Left ventricle myocardium superior (tissue), 1 donor: ENCODE measurements around the gene FHIT. TPM values are rescaled to one million over a fixed set of nuclear protein-coding genes. Genes with fewer than 3 reads are reported as not detected.

Experiments
- ATAC-seq: fragments of 200-7000 bp; cut with Tn5 transposase; one replicate; pipeline ENCODE4 v1.9.1; 2020; ENCODE audit warnings: mild to moderate bottlenecking, moderate library complexity
- DNase-seq: peaks from one replicate; pipeline ENCODE4 v3.0.0-alpha.2; 2020
- intact Hi-C: fragments of 100-400 bp; cut with micrococcal nuclease; formaldehyde crosslinking; loops from one replicate; pipeline ENCODE4 v1.11.0; 2022
- total RNA-seq: library from RNA; stranded (reverse); fragmentation: NEBNext Ultra II Directional; extraction: Animal tissue kit (Norgen Biotek cat#: 25700); gene quantifications from one replicate; pipeline ENCODE4 v1.2.1, GENCODE V29; 2021
- donor health status: DM: no; HTN: yes; CAD: no; lungs with severe emphysema.

Gene FHIT
- total RNA-seq, 1 donor from 2014 or later: 18.2 TPM

GRCh38 chr3:60274646-60275045 is 976.6 kb downstream of the FHIT start:
- ATAC-seq (no peak), DNase-seq (no peak)
- intact Hi-C loops: no loop called here

- intact Hi-C loops: no loop called here
- DNase-seq (no peak), ATAC-seq (no peak)
Observed at GRCh38 chr3:60274098-60274497, 977.2 kb downstream of the FHIT start.

DNA sequence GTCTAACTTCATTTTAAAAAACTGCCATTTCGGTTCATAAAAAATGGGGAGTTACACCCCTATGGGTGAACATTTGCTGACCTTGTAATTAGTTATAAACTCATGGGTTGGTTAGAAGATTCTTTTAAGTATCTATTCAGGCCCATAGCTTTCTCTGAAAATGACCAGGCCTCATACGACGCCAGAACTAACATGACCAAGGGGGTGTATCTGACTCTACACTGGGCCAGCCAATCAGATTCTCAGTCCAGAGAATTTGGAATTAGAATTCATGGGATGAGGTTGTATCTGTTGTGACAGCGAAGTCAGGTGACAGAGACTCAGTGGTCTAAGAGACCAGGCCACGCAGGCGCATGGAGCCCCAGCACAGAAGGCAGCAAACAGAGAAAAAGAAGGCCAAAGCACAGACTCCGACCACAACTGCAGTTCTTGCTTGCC is 981.4 kb downstream of the FHIT start:
- DNase-seq (no peak), ATAC-seq (no peak)
- intact Hi-C loops: no loop called here

- ATAC-seq (no peak), DNase-seq (no peak)
- intact Hi-C loops: no loop called here
Observed at GRCh38 chr3:60269377-60269776, 981.9 kb downstream of the FHIT start.

GRCh38 chr3:60268123-60268522 is 983.1 kb downstream of the FHIT start:
- DNase-seq (no peak), ATAC-seq (no peak)
- intact Hi-C loops: no loop called here

DNA sequence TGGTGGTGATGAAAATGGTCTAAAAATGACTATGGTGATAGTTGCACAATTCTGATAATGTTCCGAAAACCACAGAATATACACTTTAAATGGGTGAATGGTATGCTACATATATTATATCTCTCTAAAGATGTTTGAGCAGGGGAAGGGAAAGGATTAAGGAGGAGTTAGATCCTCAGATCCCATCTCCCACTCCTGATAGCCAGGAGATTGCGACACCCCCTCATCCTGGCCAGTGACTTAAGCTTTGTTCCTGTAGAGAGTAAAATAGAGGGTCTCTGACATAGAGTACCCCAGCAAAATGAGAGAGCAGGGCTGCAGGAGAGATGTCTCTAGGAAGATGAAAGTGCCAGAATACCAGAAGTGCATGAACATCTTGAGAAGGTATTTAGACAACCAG is 984.8 kb downstream of the FHIT start:
- DNase-seq (no peak), ATAC-seq (no peak)
- intact Hi-C loops: no loop called here

- intact Hi-C loops: no loop called here
- ATAC-seq (no peak), DNase-seq (no peak)
Observed at GRCh38 chr3:60263191-60263590, 988.1 kb downstream of the FHIT start.

- DNase-seq (no peak), ATAC-seq (no peak)
- intact Hi-C loops: no loop called here
Observed at GRCh38 chr3:60262546-60262945, 988.7 kb downstream of the FHIT start.

DNA sequence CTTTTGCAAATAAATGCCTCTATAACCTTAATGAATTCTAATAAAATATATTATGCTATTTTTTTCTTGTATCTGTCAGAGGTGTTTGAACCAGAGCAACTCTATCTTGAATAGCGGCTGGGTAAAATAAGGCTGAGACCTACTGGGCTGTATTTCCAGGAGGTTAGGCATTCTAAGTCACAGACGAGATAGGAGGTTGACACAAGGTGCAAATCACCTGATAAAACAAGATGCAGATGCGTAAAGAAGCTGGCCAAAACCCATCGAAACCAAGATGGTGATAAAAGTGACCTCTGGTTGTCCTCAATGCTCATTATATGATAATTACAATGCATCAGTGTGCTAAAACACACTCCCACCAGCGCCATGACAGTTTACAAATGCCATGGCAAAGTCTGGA is 990.7 kb downstream of the FHIT start:
- ATAC-seq (no peak), DNase-seq (no peak)
- intact Hi-C loops: no loop called here

DNA sequence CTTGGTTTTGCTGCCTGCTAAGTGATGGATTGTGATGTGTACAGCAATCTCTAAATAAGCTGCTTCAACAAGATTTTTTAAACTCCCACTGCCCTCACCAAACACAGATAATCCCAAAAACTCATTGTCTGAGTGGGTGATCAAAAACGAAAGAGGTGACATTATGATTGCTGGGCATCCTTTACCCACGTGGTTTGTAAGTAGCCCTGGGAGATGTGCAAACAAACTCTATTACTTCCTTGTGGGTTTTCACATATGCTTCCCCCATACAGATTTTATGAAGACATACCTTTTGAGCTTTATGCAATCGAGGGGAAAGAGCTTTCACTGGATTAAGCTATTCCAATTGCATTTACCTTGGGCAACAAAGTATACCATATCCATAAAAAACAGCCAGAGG is 1000.4 kb downstream of the FHIT start:
- intact Hi-C loops: no loop called here
- DNase-seq (no peak), ATAC-seq (no peak)

GRCh38 chr3:60250206-60250605 is 1001.0 kb downstream of the FHIT start:
- intact Hi-C loops: no loop called here
- ATAC-seq (no peak), DNase-seq (no peak)

DNA sequence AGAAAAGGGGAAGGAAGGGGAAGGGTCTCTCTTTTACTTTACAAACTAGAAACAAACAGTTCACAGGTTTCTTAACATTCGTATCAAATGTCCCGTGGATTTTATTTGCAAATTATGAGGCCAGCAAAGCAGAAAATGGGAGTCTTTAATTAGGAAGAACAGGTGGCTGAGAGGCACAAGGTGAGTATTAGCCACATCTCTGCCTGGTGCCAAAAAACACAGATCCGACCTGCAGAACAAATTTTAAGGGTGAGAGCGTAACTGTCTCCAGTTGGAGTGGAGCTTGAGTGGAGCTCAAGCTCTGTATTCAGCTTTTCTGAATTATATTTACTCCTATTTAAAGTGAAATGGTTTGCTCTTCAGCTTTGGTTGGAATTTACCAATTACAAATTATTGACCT is 1004.9 kb downstream of the FHIT start:
- no peak for DNase-seq
- no peak for ATAC-seq

DNA sequence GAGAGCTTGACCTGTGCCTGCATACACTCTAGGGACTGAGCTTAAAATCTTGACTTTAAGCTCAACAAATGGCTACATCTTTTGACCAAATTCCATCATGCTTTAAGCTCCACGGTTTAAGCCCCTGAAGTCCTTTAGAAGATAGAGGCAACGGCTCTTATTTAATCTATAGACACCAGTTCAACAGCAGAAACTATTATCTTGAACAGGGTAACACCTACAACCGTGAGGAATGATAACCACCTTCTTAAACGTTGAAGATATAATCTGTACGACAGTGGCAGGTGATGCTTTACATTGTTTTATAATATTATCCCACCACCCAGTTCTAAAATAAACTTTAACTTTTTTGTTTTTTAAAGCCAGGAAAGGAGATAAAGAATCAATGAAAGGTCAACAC is 1007.8 kb downstream of the FHIT start:
- intact Hi-C loops: no loop called here
- no peak for ATAC-seq
- no peak for DNase-seq

More for the DNA sequence above, 1004.9 kb downstream of the FHIT start:
- intact Hi-C loops: no loop called here

DNA sequence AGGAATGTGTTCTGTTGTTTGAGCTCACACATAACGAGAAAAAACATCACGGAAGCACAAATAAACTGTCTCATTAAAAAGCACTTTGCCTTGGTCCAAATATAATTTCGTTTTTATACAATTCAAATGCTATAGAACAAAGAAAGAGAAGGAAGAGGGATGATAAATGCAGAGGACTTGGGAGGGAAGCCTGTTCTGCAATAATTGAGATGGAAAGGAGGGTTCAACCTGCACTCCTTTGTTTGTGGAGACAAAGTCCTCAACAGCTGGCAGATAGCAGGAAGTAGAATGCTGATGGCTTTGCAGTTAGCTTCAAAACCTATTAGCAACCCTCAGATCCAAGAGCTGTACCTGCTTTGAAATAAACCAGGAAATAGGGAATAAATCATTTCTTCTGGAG is 1010.8 kb downstream of the FHIT start:
- intact Hi-C loops: no loop called here
- ATAC-seq: no peak
- DNase-seq: no peak

DNA sequence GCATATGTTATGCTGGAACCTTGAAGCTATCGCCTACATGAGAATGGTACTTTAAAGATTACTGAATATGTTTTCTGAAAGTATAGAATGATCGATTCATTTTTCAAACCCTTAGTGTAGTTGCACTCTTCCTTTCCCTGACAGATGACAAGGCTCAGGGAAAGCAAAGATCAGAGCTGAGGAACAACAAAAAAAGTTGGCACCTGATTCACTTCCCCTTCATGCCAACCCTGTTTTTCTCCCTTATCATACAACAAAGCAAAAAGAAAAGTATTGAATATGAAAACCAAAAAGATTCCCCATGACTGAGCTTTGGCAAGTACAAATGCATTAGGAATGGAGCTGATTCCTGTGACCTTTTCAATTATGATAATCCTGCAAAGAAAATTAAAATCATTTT is 1012.7 kb downstream of the FHIT start:
- DNase-seq: no peak
- no peak for ATAC-seq
- intact Hi-C loops: no loop called here

DNA sequence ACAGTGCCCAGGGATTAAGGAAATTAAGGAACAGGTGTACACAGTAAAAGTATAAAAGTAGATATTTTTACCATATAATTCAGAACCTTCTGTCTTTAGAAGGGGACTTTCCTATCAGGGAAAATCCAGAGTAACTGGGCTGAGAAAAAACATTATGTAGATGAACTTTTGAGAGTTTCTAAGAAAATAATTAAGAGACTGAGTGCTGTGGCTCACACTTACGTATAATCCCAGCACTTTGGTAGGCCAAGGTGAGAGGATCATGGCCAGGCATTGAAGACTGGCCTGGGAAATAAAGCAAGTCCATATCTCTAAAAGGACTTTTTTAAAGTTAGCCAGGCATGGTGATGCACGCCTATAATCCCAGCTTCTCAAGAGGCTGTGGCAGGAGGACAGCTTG is 1021.8 kb downstream of the FHIT start:
- DNase-seq: no peak
- intact Hi-C loops: no loop called here
- ATAC-seq: no peak

DNA sequence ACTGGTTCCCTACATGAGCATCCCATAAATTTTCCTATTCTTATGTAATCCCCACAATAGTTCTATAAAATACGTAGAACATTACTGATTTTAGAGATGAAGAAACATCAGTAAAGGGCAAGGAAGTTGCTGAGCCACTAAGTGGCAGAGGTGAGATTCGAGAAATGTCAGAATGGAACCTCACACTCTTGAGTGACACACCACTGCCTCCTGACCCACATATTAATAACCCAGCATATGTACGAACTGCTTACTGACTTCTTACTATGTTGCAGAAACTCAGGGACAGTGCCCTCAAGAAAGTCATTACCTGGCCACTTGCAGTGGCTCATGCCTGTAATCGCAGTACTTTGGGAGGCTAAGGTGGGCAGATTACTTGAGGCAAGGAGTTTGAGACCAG is 1022.4 kb downstream of the FHIT start:
- no peak for DNase-seq
- ATAC-seq: no peak
- intact Hi-C loops: no loop called here

DNA sequence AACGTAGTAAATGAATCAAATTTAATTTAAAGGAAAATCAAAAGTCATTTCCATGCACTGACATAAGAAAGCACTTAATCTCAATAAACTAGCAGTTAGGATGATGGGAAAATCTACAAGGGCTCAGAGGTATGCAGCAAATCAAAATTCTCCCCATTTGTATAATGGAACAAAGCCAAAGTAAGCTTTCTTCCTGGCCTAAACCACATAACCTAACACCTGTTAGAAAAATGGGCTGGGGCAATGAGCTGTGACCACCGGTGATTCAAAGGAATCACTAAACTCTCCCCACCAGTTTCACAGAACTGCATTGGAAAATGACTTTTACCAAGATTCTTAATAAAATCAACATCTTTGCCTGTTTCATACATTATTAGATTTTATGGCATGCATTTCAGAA is 1024.3 kb downstream of the FHIT start:
- ATAC-seq: no peak
- no peak for DNase-seq
- intact Hi-C loops: no loop called here

DNA sequence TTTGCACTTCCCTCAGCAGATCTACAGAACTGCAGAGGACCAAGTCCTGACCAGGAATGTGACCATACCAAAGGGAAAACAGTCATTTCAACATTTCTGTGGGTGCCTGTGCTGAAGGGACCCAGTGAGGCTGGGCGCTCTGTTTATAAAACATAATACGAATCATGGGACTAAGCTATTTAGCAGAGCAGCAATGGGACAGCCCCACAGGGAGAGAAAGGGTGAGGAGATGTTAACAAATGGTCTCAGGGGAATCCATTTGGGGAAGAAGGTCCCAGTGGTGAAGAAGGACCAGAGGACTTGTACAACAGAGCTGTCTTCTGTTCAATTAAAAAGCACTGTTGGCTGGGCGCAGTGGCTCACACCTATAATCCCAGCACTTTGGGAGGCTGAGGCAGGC is 1025.4 kb downstream of the FHIT start:
- DNase-seq (no peak), ATAC-seq (no peak)
- intact Hi-C loops: no loop called here

DNA sequence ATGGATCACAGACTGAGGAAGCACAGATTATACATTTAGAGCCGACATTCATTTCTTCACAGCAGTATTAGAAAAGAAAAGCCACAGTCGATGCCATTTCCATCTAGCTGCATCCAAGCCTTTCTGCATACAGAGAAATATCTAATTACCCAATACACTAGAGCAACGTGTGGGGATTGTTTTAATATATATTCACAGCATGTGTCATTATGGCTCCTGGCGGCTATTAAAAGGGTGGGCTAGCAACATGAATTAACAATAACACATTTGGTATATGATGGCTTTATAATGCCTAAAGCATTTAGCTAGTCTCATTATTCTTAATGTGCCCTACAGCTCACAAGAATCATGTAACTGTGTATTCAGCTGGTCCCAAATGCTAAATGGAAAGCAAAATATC is 1030.5 kb downstream of the FHIT start:
- ATAC-seq (no peak), DNase-seq (no peak)
- intact Hi-C loops: no loop called here

DNA sequence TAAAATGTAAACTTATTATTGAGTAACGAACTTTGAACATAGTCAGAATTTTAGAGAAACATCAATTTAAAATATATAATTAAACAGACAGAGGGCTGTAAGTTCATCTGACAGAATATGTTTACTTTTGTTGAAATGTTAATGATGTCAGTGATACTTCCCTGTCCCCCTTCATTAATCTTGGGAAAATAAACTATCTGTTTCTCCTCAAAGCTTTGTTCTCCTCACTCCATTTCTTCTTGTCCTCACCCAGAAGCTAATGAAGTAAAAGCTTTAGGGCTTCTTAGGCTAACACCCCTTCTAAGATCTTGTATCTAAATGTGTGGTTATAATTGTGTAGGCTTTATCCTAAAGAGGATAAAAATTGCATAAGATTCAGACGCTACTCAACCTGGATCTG is 1031.8 kb downstream of the FHIT start:
- no peak for DNase-seq
- ATAC-seq: no peak
- intact Hi-C loops: no loop called here

DNA sequence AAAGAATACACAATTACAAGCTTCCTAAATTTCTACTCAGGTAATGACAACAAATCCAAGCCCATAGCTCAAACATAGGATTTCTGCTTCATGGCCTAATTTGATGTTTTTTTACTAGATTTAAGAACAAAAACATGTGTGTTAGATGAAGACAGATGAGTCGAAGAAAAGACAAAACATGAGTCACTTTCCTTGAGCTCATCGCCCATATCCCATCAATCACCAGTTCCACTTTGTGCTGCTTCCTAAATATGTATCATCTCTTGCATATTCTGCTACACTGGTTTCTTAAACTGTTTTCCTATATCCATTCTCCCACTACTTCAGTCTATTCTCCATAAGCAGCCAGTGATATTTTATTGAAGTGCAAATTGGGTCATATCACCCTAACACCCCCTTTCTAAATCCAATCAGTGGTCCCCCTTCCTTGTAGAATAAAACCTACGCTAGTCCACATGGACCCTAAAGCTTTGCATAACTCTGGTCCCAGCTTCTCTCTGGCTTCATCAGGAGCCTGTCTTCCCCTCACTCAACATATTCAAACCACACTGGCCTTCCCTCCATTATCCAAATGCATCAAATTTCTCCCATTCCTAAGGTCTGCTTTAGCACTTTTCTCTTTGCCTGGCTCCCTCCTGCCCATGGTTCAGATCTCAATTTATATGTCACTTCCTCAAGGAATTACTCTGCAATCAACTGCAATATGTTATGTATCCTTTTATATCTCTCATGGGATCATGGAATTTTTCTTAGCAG is 1033.9 kb downstream of the FHIT start:
- no peak for ATAC-seq
- no peak for DNase-seq
- intact Hi-C loops: no loop called here
